ENCODE results near the gene COL9A3.

GRCh38 chr20:62785393-62785792 lies 31.5 kb upstream of the COL9A3 start:
- no peak for TF ChIP-seq CTCF (IDR thresholded peaks at IDR 0.05; ENCODE audit: low read length)
- no peak for TF ChIP-seq EZH2 (optimal IDR thresholded peaks at IDR 0.05; ENCODE audit: low read depth, low read length)
- TF ChIP-seq EZH2phosphoT487 (IDR thresholded peaks at IDR 0.05; ENCODE audit: low read length), result no peak

All from MM.1S (cell line).